ENCODE results near the gene SLC12A6.

SLC12A6 gene

DNA sequence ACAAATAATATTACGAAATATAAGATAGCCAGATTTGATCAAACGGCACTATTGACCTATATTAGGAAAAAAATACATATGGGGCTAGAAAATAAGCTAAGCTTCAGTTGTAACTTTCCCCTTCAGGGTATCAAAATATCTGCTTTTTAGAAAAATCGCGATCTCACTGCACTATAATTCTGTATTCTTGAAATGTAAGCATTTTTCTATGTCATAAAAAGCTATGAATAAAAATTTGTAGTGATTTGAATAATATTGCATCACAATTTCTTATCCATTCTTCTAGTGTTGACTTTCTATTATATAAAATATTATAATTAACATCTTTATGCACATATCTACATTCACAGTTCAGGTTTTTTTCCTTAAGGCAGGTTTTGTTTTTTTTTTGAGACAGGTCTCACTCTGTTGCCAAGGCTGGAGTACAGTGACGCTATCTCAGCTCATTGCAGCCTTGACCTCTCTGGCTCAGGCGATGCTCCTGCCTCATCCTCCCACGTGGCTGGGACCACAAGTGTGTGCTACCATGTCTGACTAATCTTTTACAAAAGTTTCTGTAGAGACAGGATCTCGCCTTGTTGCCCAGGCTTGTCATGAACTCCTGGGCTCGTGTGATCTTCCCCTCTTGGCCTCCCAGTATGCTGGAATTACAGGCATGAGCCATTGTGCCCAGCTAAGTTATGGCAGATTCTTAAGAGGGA lies 91.2 kb downstream of the SLC12A6 start:
- TF ChIP-seq, protein P1, sequence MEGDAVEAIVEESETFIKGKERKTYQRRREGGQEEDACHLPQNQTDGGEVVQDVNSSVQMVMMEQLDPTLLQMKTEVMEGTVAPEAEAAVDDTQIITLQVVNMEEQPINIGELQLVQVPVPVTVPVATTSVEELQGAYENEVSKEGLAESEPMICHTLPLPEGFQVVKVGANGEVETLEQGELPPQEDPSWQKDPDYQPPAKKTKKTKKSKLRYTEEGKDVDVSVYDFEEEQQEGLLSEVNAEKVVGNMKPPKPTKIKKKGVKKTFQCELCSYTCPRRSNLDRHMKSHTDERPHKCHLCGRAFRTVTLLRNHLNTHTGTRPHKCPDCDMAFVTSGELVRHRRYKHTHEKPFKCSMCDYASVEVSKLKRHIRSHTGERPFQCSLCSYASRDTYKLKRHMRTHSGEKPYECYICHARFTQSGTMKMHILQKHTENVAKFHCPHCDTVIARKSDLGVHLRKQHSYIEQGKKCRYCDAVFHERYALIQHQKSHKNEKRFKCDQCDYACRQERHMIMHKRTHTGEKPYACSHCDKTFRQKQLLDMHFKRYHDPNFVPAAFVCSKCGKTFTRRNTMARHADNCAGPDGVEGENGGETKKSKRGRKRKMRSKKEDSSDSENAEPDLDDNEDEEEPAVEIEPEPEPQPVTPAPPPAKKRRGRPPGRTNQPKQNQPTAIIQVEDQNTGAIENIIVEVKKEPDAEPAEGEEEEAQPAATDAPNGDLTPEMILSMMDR (IDR thresholded peaks at IDR 0.05; ENCODE audit: insufficient read depth, low read depth, low read length, missing control alignments): no peak
- peak; percentile 85 for DNase-seq (ENCODE audit: low read depth)
- H3K4me3 ChIP-seq (ENCODE audit: low read length): no peak overlapping the region

DNA sequence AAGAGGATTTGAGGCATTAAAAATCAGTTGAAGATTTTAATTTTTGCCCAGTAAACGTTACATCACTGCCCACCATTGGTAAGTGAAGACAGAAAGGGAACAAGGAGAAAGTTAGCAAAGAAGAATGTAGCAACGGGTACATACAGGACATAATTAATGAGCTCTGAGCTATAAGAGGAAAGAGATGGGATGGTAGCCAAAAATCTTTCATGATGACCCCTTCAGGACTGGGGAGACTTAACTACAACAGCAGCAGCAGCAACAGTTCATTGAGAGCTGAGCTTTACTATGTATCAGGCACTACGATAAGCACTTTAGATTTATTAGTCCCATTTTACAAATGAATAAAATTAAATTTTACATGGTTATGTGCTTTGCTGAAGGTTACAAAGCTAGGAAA lies 94.4 kb downstream of the SLC12A6 start:
- TF ChIP-seq, protein P1 (IDR thresholded peaks at IDR 0.05; ENCODE audit: insufficient read depth, low read depth, low read length, missing control alignments): no peak
- DNase-seq (ENCODE audit: low read depth): no peak
- H3K4me3 ChIP-seq (ENCODE audit: low read length): no peak overlapping the region

DNA sequence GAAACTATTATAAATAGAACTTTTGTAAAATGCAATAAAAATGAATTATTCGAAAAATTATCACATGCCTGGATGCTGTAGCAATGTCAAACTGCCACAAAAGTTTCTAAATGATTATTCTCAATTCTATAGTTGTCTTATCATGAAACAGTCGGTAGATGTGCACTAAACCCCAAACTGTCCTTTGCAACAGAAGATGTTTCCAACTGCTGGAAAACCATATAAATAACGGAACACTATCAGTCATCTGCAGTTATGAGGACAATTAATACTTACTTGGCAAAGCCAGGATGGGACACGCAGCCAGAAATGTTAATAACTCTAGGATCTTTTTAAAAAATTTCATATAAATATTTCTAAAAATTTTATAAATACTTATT lies 95.3 kb downstream of the SLC12A6 start:
- DNase-seq (ENCODE audit: low read depth): no peak
- no peak overlapping the region for H3K4me3 ChIP-seq (ENCODE audit: low read length)
- TF ChIP-seq, protein P1 (IDR thresholded peaks at IDR 0.05; ENCODE audit: insufficient read depth, low read depth, low read length, missing control alignments): no peak

DNA sequence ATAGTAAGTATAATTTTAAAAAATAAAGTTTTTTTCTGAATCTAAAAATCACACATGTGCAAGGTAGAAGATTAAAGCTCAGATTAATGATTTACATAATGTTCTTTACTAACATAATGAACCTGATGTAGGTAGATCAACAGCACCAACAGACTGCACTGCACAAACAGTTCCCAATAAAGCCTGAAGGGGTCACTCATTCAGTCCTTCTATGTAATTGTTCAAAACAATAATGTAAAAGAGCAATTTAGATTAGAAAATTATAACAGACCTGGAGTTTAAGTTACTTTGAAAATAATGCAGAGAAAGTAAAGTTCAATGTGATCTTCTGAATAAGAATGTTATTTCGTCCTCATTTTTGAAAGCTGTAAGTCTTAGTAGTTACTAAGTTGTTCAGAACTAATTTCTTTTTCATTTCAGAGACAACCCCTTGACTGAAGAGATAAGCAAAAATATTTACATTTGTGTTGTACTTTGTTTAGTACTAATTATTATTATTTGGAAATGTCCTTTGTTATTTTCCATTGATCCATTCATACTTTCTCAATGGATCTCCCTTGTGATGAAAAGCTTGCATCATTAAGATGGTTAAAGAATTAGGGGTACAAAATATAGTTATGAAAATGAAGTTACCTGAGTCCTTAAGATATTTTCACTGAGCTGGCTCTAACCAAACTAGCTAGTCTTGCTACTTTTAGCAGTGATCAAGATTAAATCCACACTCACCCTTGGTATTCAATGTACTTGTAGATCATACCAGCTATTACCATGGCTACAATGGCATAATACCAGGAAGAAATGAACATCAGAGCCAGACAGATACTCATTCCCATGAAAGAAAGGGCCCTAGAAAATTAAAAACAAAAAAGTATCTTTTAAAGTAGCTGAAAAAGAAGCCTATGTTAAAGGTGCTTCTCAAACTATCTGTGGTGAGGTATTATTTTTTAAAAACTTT lies 95.9 kb downstream of the SLC12A6 start:
- DNase-seq (ENCODE audit: low read depth): peak; percentile 78
- TF ChIP-seq, protein P1 (IDR thresholded peaks at IDR 0.05; ENCODE audit: insufficient read depth, low read depth, low read length, missing control alignments): peak; percentile 81
- H3K4me3 ChIP-seq (ENCODE audit: low read length): no peak overlapping the region

DNA sequence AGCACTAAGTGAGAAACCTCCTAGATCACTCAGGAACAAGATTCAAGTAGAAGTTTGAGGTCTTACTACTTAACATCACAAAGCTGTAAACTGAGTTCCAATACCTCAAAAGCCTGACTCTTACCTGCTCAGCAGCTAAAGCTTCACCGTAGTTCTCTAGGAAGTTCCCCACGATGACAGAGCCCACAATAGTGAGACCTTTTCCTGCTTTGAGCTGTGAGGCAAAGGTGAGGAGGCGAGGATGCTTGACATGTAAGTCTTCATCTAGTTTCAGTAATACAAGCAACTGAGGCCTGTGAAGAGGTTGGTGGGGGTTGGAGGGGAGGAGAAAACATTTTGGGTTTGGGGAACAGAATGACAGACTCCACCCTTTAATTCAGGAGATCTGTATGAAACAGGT lies 97.0 kb downstream of the SLC12A6 start:
- DNase-seq (ENCODE audit: low read depth): no peak
- no peak overlapping the region for H3K4me3 ChIP-seq (ENCODE audit: low read length)
- TF ChIP-seq, protein P1 (IDR thresholded peaks at IDR 0.05; ENCODE audit: insufficient read depth, low read depth, low read length, missing control alignments): no peak

DNA sequence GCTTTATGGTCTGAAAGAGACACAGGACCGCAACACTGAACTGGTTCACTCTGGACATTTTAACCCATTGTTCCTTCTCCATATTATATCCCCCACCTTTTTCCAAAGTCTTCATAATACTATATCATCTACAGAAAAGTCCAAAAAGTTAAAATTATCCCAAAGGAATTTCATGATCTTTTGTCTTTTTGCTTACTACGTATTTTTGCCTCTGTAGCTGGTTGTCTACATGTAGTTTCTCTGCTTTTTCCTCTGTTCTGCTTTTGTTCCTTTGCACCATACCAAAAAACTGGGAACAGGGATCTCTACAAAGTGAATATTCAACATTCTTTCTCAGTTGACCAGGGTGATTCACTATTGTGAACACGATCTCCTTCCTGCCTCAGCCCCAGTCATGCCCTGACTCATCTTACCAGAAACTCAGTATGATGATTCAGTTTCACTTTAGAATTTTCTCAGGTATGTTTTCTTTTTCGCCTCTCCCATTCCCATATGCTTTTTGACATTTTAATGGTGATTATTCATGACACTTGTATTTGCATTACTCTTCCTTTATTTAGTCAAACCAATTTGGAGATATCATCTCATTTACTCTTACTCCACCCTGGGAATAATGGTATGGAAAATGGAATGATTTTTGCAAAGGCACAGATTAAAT lies 98.3 kb downstream of the SLC12A6 start:
- DNase-seq (ENCODE audit: low read depth): peak; percentile 97
- peak overlapping the region; percentile 23 for H3K4me3 ChIP-seq (ENCODE audit: low read length)
- TF ChIP-seq, protein P1 (IDR thresholded peaks at IDR 0.05; ENCODE audit: insufficient read depth, low read depth, low read length, missing control alignments): no peak
